Type B pancreatic cell (in vitro differentiated cells): ENCODE measurements around the gene GPR108. TPM values are rescaled to one million over a fixed set of nuclear protein-coding genes. Genes with fewer than 3 reads are reported as not detected.
A peak's percentile ranks its signal among the peaks of the same experiment; 100 is the strongest.
"Not testable (repeated sequence)": the region's sequence is repeated elsewhere in the genome, so short reads cannot be mapped to it uniquely, and the experiment has no call there.

Experiments used
- DNase-seq: peaks from one replicate; pipeline ENCODE4 v3.0.0; 2021; ENCODE audit warnings: mixed read lengths; ENCODE audit not compliant: unreplicated experiment; ENCODE audit errors: extremely low spot score
- H3K27ac Mint-ChIP-seq: 2 replicates; pipeline ENCODE4 v1.8.0; 2021; ENCODE audit warnings: mild to moderate bottlenecking, mixed read lengths
- H3K27me3 Mint-ChIP-seq: 2 replicates; pipeline ENCODE4 v1.8.0; 2021; ENCODE audit warnings: mixed read lengths
- H3K36me3 Mint-ChIP-seq: 2 replicates; pipeline ENCODE4 v1.8.0; 2021; ENCODE audit warnings: mixed read lengths
- H3K4me1 Mint-ChIP-seq: one replicate; pipeline ENCODE4 v1.8.0; 2021; ENCODE audit warnings: mixed read lengths; ENCODE audit not compliant: unreplicated experiment
- H3K4me3 Mint-ChIP-seq: 2 replicates; pipeline ENCODE4 v1.8.0; 2021; ENCODE audit warnings: mild to moderate bottlenecking, mixed read lengths
- H3K9me3 Mint-ChIP-seq: 2 replicates; pipeline ENCODE4 v1.8.0; 2021; ENCODE audit warnings: mixed read lengths
- total RNA-seq: library from RNA; stranded (reverse); gene quantifications from 2 replicates; pipeline ENCODE4 v1.2.1, GENCODE V29; 2021; ENCODE audit warnings: low replicate concordance
- TF ChIP-seq, protein P1 (sequence below): fragments of 200-600 bp; sonication (generic); conservative IDR thresholded peaks from 2 replicates; pipeline ENCODE4 v1.5.0; 2021; ENCODE audit warnings: antibody characterized with exemption, mild to moderate bottlenecking

The GPR108 gene
- total RNA-seq, 1 donor from 2014 or later: 55.4 TPM

DNA sequence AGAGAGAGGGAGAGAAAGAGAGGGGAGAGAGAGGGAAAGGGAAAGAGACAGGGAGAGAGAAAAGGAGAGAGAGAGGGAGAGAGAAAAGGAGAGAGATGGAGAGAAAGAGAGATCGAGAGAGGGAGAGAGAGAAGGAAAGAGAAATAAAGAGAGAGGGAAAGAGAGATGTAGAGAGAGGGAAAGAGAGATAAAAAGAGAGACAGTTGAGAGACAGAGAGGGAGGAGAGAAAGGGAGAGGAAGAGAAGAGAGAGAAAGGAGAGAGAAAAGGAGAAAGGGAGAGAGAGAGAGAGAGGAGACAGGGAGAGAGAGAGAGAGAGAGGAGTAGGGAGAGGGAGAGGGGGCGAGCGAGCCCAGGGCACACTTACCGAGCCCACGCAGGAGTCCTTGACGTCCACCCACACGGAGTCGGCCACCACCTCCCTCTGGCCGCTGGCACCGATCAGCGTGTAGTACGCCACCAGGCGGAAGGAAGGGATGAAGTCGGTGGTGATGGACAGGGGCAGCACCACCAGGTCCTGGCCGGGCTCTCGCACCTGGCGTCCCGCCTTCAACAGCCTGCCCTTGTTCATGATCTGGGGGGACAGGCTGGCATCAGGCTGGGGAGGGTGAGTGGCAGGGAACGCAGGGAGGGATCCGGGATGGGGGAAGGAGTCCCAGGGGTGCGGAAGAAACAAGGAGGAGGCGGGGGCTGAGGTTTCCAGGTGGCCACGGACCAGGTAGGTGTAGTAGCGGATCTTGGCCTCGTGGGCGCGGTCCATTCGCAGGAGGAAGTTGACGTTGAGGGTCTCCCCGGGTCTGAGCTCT is 26.9 kb downstream of the GPR108 start:
- TF ChIP-seq, protein P1, sequence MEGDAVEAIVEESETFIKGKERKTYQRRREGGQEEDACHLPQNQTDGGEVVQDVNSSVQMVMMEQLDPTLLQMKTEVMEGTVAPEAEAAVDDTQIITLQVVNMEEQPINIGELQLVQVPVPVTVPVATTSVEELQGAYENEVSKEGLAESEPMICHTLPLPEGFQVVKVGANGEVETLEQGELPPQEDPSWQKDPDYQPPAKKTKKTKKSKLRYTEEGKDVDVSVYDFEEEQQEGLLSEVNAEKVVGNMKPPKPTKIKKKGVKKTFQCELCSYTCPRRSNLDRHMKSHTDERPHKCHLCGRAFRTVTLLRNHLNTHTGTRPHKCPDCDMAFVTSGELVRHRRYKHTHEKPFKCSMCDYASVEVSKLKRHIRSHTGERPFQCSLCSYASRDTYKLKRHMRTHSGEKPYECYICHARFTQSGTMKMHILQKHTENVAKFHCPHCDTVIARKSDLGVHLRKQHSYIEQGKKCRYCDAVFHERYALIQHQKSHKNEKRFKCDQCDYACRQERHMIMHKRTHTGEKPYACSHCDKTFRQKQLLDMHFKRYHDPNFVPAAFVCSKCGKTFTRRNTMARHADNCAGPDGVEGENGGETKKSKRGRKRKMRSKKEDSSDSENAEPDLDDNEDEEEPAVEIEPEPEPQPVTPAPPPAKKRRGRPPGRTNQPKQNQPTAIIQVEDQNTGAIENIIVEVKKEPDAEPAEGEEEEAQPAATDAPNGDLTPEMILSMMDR: peak; percentile 18
- Mint-ChIP-seq H3K9me3 (no peaks in the 10 kb centered on the region), H3K4me3 (no peak overlapping the region), H3K27me3 (peaks cover 52% of the 10 kb centered on the region), H3K27ac (no peak overlapping the region), H3K4me1 (no peaks in the 10 kb centered on the region), H3K36me3 (no peaks in the 10 kb centered on the region)
- DNase-seq: no peak

DNA sequence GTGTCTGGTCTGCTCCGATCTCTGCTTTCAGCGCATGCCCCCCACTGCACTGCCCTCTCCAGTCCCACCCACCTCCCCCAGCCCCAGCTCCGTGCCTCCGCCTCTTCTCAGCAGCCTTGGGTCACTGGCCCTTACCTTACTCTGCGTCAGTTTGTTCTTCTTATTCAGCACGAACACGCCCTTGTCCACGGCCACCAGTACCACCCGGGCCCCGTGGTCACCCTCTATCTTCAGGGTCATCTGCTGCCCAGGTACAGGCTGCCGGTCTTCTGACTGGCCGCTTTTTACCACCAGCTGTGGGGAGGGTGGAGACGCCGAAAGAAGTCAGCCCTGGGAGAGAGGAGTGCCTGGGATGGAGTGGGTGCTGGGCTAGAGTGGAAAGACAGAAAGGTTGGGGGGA is 27.8 kb downstream of the GPR108 start:
- H3K27me3 Mint-ChIP-seq: peaks cover 52% of the 10 kb centered on the region
- no peak overlapping the region for H3K4me3 Mint-ChIP-seq
- H3K27ac Mint-ChIP-seq: no peak overlapping the region
- TF ChIP-seq, protein P1: no peak
- no peaks in the 10 kb centered on the region for H3K4me1 Mint-ChIP-seq
- no peaks in the 10 kb centered on the region for H3K36me3 Mint-ChIP-seq
- no peaks in the 10 kb centered on the region for H3K9me3 Mint-ChIP-seq
- DNase-seq: no peak

DNA sequence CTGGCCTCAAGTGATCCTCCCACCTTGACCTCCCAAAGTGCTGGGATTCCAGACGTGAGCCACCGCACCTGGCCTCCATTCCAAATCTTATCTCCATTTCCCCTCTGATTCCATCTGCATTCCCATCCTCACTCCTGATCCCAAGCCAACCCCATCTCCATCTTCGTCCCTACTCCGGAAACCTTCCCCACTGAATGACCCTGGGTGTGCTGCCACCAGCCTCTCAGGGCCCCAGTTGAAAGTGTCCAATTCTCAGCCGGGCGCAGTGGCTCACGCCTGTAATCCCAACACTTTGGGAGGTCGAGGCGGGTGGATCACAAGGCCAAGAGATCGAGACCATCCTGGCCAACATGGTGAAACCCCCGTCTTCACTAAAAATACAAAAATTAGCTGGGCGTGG is 28.5 kb downstream of the GPR108 start:
- not testable (repeated sequence) for H3K4me3 Mint-ChIP-seq, DNase-seq, H3K27ac Mint-ChIP-seq, H3K36me3 Mint-ChIP-seq, H3K4me1 Mint-ChIP-seq, H3K9me3 Mint-ChIP-seq
- peaks cover 52% of the 10 kb centered on the region for H3K27me3 Mint-ChIP-seq

DNA sequence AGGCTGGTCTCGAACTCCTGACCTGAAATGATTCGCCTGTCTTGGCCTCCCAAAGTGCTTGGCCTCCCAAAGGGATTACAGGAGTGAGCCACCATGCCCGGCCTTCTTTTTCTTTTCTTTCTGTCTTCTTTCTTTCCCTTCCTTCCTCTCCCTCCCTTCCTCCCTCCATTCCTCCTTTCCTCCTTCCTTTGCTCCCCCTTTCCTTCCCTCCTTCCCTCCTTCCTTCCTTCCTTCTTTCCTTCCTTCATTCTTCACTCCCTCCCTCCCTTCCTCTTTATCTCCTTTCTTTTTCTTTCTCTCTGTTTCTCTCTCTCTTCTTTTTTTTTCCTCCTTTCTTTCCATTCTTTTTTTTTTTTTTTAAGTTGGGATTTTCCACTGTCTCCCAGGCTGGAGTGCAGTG is 29.0 kb downstream of the GPR108 start:
- Mint-ChIP-seq H3K9me3 (no peaks in the 10 kb centered on the region), H3K27ac (no peak overlapping the region), H3K36me3 (no peaks in the 10 kb centered on the region), H3K4me3 (no peak overlapping the region), H3K4me1 (no peaks in the 10 kb centered on the region), H3K27me3 (peaks cover 52% of the 10 kb centered on the region)
- TF ChIP-seq, protein P1: no peak
- no peak for DNase-seq

DNA sequence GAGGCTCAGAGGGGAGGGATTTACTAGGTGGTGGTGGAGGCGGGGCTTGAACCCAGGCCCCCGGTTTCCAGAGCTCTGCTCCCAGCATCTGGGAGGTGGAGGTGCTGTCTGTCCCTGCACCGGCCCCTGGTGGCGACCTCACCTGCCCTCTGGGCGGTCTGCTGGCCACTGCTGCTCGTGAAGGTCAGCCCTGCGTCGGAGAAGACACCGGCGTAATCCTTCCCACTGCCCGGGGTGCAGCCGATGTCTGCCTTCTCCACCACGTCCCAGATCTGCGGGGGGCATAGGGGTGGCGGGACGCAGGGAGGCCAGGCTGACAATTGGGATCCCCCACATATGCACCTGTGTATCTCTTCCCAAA is 29.7 kb downstream of the GPR108 start:
- no peaks in the 10 kb centered on the region for H3K4me1 Mint-ChIP-seq
- H3K4me3 Mint-ChIP-seq: no peak overlapping the region
- H3K36me3 Mint-ChIP-seq: no peaks in the 10 kb centered on the region
- no peak for DNase-seq
- no peaks in the 10 kb centered on the region for H3K9me3 Mint-ChIP-seq
- H3K27me3 Mint-ChIP-seq: peaks cover 47% of the 10 kb centered on the region
- TF ChIP-seq, protein P1: no peak
- no peak overlapping the region for H3K27ac Mint-ChIP-seq

DNA sequence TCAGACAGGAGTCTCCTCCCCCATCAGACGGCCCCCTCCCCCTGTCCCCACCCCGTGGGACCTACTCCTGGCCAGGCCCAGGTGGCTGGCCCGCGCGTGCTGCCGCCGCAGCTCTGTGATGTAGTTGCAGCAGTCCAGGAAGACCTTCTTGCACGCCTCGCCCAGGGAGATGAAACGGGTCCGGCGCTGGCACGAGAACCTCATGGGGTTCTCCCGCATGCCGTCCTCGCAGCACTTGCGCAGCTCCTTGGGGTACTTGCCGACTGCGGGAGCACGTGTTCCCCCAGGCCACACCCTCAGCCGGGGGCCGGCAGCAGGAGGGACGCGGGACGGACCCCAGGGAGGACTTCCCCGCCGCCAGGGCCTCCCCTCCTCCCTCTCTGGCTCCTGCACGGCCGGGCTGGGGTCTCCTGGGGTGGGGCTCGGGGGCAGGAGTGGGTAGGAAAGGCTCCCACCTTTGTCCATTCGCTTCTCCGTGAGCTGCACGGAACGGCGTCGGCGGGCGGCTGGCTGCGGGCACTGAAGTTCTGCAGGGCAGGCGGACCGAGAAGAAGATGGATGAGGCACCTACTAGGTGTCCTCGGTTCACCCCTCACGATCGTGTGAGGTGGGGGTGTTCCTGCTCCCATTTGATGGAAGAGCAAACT is 30.2 kb downstream of the GPR108 start:
- Mint-ChIP-seq H3K27ac (no peak overlapping the region), H3K4me3 (no peak overlapping the region), H3K4me1 (no peaks in the 10 kb centered on the region), H3K9me3 (no peaks in the 10 kb centered on the region), H3K27me3 (peaks cover 42% of the 10 kb centered on the region), H3K36me3 (no peaks in the 10 kb centered on the region)
- no peak for DNase-seq
- TF ChIP-seq, protein P1: no peak
